Activated CD8-positive, alpha-beta T cell treated with anti-CD3 and anti-CD28 coated beads, Interleukin-2, amount 10 ng/mL, durations not matched to agents 7 days and 5 days (primary cell): ENCODE data around the gene BRPF3. TPM values are rescaled to one million over a fixed set of nuclear protein-coding genes. Genes with fewer than 3 reads are reported as not detected.

ENCODE experiments used
- ATAC-seq: fragments of 150-1000 bp; cut with Tn5 transposase; one replicate; pipeline ENCODE4 v1.10.0; 2021; ENCODE audit warnings: moderate library complexity
- CTCF ChIA-PET: fragments of 350-600 bp; sonication (Branson Sonifier 250); formaldehyde crosslinking; loops from one replicate; lab custom pipeline; 2021; ENCODE audit warnings: antibody characterized with exemption; lab: Charles Lee
- POLR2A ChIA-PET: fragments of 350-600 bp; sonication (Branson Sonifier 250); formaldehyde crosslinking; loops from one replicate; lab custom pipeline; 2021; ENCODE audit warnings: antibody characterized with exemption; lab: Charles Lee
- DNase-seq: peaks from one replicate; pipeline ENCODE4 v3.0.0-alpha.2; 2020
- H3K27ac Mint-ChIP-seq: one replicate; pipeline ENCODE4 v1.8.0; 2021; ENCODE audit warnings: mild to moderate bottlenecking, mixed read lengths
- H3K27me3 Mint-ChIP-seq: one replicate; pipeline ENCODE4 v1.8.0; 2021; ENCODE audit warnings: low read depth, mixed read lengths
- H3K36me3 Mint-ChIP-seq: one replicate; pipeline ENCODE4 v1.8.0; 2021; ENCODE audit warnings: low read depth, mixed read lengths
- H3K4me1 Mint-ChIP-seq: one replicate; pipeline ENCODE4 v1.8.0; 2021; ENCODE audit warnings: low read depth, mixed read lengths
- H3K4me3 Mint-ChIP-seq: one replicate; pipeline ENCODE4 v1.8.0; 2021; ENCODE audit warnings: mild to moderate bottlenecking, mixed read lengths
- H3K9me3 Mint-ChIP-seq: one replicate; pipeline ENCODE4 v1.8.0; 2022; ENCODE audit warnings: mixed read lengths; ENCODE audit not compliant: insufficient read depth
- total RNA-seq, 2 experiments: library from RNA; stranded (reverse); gene quantifications; one replicate each; pipeline ENCODE4 v1.2.3, GENCODE V29; 2021

Gene BRPF3
- total RNA-seq, 2 experiments from 2014 or later, result 17.5 to 19.4 TPM

DNA sequence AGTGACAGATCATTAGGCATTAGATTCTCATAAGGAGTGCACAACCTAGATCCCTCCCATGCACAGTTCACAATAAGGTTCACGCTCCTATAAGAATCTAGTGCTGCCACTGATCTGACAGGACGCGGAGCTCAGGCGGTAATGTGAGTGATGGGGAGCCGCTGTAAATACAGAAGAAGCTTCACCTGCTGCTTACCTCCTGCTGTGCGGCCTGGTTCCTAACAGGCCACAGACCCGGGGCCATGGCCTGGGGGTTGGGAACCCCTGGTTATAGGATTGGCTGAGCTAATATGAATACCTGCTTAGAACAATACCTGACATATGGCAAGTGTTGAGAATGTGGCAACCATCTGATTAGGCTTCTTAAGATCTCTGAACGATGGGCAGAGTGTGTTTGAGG lies 75.7 kb downstream of the BRPF3 start:
- no peak for ATAC-seq
- DNase-seq, result no peak
- no peaks in the 10 kb centered on the region for H3K4me1 Mint-ChIP-seq
- H3K36me3 Mint-ChIP-seq, result no peaks in the 10 kb centered on the region
- no peak overlapping the region for H3K27ac Mint-ChIP-seq
- peaks cover 20% of the 10 kb centered on the region for H3K27me3 Mint-ChIP-seq
- H3K4me3 Mint-ChIP-seq, result no peak overlapping the region
- POLR2A ChIA-PET, result no interaction called here
- no peaks in the 10 kb centered on the region for H3K9me3 Mint-ChIP-seq
- CTCF ChIA-PET, result interaction anchor here (1.3 kb wide), 1 partner anchor 69 kb away, joined by 5 read pairs; no protein-coding TSS in a partner anchor

DNA sequence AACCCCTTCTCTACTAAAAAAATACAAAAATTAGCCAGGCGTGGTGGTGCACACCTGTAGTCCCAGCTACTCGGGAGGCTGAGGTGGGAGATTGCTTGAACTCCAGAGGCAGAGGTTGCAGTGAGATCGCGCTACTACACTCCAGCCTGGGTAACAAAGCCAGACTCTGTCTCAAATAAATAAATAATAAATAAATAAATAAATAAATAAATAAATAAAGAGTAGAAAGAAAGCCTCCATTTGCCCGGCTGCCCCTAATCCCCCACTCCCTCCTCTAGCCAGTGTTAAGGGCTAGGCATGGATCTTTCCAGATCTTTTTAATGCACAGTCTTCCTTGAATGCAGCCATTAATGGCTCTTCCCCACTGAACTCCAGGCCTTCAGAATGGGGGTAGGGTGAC lies 76.5 kb downstream of the BRPF3 start:
- ChIA-PET POLR2A (no interaction called here), CTCF (no interaction called here)
- Mint-ChIP-seq H3K27me3 (peaks cover 22% of the 10 kb centered on the region), H3K4me3 (no peak overlapping the region), H3K4me1 (no peaks in the 10 kb centered on the region), H3K27ac (no peak overlapping the region), H3K36me3 (no peaks in the 10 kb centered on the region), H3K9me3 (no peaks in the 10 kb centered on the region)
- ATAC-seq (no peak), DNase-seq (no peak)

DNA sequence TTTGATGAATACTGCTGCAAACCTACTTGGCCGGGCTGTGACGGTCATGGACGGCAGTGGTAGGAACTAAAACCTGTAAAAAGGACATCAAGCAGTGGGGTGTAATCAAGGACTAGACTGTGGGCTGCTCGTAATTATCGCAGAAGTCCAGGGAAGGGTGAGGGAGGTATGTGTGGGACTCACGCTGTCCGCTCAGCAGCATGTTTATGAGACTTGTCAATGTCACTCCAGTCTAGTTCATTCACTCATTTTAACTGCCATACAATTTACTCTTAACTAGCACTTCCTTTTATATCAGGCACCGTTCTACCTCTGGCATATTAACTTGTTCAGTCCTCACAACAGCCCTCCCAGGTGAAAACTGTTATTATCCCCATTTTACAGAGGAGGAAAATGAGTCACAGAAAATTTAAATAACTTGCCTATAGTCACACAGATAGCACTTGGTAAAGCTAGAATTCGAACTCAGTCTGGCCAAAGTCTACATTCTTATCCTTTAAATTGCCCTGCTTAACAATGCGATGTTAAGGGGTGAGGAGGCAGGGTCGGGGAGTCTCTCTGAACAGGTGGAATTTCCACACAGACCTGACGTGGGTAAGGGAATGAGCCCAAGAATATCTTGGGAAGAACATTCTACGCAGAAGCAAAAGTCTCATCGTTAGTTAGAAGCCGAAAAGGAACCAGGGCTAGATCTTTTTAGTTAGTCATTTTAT lies 77.4 kb downstream of the BRPF3 start:
- DNase-seq (no peak), ATAC-seq (no peak)
- no peaks in the 10 kb centered on the region for H3K9me3 Mint-ChIP-seq
- POLR2A ChIA-PET, result no interaction called here
- no peaks in the 10 kb centered on the region for H3K4me1 Mint-ChIP-seq
- no peaks in the 10 kb centered on the region for H3K36me3 Mint-ChIP-seq
- no peak overlapping the region for H3K4me3 Mint-ChIP-seq
- no peak overlapping the region for H3K27ac Mint-ChIP-seq
- CTCF ChIA-PET, result no interaction called here
- peaks cover 25% of the 10 kb centered on the region for H3K27me3 Mint-ChIP-seq

DNA sequence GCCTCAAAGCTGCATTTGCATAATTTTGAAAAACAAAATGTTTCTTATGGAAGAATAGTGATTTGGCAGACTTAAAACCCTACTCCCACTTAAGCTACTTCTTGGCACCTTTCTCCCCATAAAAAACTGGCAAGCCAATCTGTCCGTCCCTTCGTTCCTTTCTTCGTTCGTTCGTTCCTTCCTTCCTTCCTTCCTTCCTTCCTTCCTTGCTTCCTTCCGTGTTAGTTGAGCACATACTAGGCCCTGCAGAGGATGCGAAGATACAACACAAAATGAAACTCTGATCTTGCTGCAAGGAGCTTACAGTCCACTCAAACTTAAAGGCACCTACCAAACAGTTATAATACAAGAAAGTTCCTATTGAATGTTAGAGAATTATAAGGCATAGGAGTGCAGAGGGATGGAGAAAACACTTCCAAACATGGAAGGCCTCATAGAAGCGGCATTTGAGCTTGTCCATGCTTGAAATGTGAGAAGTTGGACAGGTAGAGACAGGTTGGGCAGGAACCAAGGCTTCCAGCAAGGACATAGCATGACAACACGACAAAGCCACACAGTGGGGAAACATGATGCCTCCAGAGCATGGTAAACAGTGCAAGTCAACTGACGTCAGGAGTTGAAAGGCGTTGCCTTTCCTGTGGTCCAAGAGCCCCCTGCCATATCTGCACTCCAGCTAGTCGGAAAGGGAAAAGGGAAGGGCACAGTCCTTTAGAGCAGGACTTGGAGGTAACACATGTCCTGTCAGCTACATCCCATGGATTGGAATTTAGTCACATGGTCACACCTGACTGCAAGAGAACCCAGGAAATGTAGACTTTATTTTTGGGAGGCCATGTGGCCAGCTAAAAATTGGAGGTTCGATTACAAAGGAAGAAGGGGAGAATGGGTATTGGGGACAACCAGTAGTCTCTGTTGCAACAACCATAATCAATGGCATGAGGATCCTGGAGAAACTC lies 80.3 kb downstream of the BRPF3 start:
- Mint-ChIP-seq H3K4me1 (no peaks in the 10 kb centered on the region), H3K27me3 (peaks cover 37% of the 10 kb centered on the region), H3K4me3 (no peak overlapping the region), H3K9me3 (no peaks in the 10 kb centered on the region), H3K27ac (no peak overlapping the region), H3K36me3 (no peaks in the 10 kb centered on the region)
- POLR2A ChIA-PET, result no interaction called here
- CTCF ChIA-PET, result no interaction called here
- DNase-seq (no peak), ATAC-seq (no peak)

DNA sequence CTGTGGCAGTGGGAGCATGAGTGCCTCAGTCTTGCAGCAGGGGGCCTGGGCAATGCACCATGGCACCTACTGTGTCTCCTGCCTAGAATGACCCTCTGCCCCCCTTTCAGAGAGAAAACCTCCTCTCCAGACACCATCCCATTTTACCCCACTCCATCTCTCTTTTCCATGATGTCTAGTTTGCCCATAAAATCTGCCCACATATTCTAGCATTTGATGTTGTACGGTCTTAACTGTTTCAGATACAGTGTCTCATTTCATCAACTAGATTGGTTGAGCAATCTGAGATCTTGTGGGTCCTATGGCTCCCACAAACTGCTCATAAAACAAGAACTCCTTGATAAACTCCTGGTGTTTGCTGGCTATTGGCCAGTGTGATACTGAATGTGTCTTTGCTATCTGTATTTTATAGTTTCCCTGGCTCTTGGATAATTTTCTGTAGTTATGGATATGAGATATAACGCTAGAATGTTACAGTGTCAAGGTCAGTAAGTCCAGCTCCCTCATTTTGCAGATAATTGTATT lies 81.5 kb downstream of the BRPF3 start:
- no peak for ATAC-seq
- H3K27me3 Mint-ChIP-seq, result peaks cover 37% of the 10 kb centered on the region
- H3K4me3 Mint-ChIP-seq, result no peak overlapping the region
- no peaks in the 10 kb centered on the region for H3K4me1 Mint-ChIP-seq
- no peaks in the 10 kb centered on the region for H3K9me3 Mint-ChIP-seq
- no peaks in the 10 kb centered on the region for H3K36me3 Mint-ChIP-seq
- POLR2A ChIA-PET, result no interaction called here
- no peak overlapping the region for H3K27ac Mint-ChIP-seq
- no peak for DNase-seq
- CTCF ChIA-PET, result no interaction called here

DNA sequence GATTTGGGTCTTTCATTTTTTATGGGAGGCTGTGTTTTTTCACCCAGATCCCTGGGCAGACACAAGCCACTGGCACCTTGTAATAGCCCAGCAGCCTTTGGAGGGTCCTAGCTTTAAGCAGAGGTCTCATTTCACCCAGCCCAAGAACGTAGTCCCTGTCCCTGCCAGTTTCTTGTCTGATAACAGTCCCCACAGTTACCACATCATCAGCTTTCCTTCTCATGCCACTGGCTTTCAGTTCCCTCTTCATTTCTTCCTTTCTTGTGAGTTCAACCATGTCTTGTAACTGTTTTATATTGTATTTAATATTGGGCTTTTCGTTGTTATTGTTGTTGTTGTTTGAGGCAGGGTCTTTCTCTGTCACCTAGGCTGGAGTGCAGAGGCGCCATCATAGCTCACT lies 83.9 kb downstream of the BRPF3 start:
- H3K36me3 Mint-ChIP-seq, result no peaks in the 10 kb centered on the region
- H3K4me1 Mint-ChIP-seq, result no peaks in the 10 kb centered on the region
- CTCF ChIA-PET, result interaction anchor here (2.3 kb wide), 1 partner anchor 22 kb away, joined by 8 read pairs; no protein-coding TSS in a partner anchor
- no peak overlapping the region for H3K27ac Mint-ChIP-seq
- DNase-seq, result no peak
- POLR2A ChIA-PET, result no interaction called here
- peaks cover 46% of the 10 kb centered on the region for H3K27me3 Mint-ChIP-seq
- no peak for ATAC-seq
- no peak overlapping the region for H3K4me3 Mint-ChIP-seq
- no peaks in the 10 kb centered on the region for H3K9me3 Mint-ChIP-seq

DNA sequence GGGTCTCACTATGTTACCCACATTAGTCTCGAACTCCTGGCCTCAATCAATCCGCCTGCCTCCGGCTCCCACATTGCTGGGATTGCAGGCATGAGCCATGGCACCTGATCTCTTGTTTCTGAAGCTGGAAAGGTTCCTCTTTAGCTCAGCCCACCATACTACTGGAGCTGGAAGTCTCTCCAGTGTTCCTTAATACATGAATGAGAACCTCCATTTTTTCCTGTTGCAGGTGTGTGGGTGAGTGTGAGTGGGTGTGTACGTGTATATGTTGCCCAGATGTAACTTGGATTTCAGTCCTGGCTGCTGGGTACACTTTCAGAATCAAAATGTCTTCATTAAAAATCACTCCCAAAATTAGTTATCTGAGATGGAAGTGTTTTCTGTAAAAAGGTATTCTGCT lies 84.4 kb downstream of the BRPF3 start:
- POLR2A ChIA-PET, result no interaction called here

More for the DNA sequence above, 84.4 kb downstream of the BRPF3 start:
- DNase-seq (no peak), ATAC-seq (no peak)
- CTCF ChIA-PET, result interaction anchor here (2.3 kb wide), 1 partner anchor 21 kb away, joined by 8 read pairs; no protein-coding TSS in a partner anchor
- Mint-ChIP-seq H3K4me1 (no peaks in the 10 kb centered on the region), H3K9me3 (no peaks in the 10 kb centered on the region), H3K27ac (no peak overlapping the region), H3K27me3 (peaks cover 51% of the 10 kb centered on the region), H3K36me3 (no peaks in the 10 kb centered on the region), H3K4me3 (no peak overlapping the region)

Other genes with a start within 250 kb of the BRPF3 start
- not detected for gene SLC26A8, start 172.1 kb upstream of the BRPF3 start, total RNA-seq
- gene MAPK14, start 168.9 kb upstream of the BRPF3 start, total RNA-seq, result 10 to 100 TPM; 59.3 to 59.5 TPM
- 10 to 100 TPM; 42.6 to 43.5 TPM for gene MAPK13, start 66.2 kb upstream of the BRPF3 start, total RNA-seq
- not detected for gene PNPLA1, start 73.3 kb downstream of the BRPF3 start, total RNA-seq
- not detected for gene BNIP5, start 140.1 kb downstream of the BRPF3 start, total RNA-seq
- 1 to 10 TPM; 3.5 to 4.6 TPM for gene ETV7, start 190.9 kb downstream of the BRPF3 start, total RNA-seq
- gene PXT1, start 246.1 kb downstream of the BRPF3 start, total RNA-seq, result under 1 TPM; 0.16 TPM
- gene KCTD20, start 246.3 kb downstream of the BRPF3 start, total RNA-seq, result 10 to 100 TPM; 56.5 to 58.9 TPM